Upper lobe of right lung (tissue), 1 donor: ENCODE measurements around the gene NCF4. TPM values are rescaled to one million over a fixed set of nuclear protein-coding genes. Genes with fewer than 3 reads are reported as not detected.
A peak's percentile ranks its signal among the peaks of the same experiment; 100 is the strongest.

Experiments used
- ATAC-seq: fragments of 200-7000 bp; cut with Tn5 transposase; one replicate; pipeline ENCODE4 v1.9.1; 2020; ENCODE audit warnings: mild to moderate bottlenecking, moderate library complexity
- DNase-seq: peaks from one replicate; pipeline ENCODE4 v3.0.0-alpha.2; 2020
- H3K27ac ChIP-seq: fragments of 200-600 bp; one replicate; pipeline ENCODE4 v1.8.0; 2022
- H3K27me3 ChIP-seq: fragments of 200-600 bp; one replicate; pipeline ENCODE4 v1.8.0; 2022; ENCODE audit warnings: mild to moderate bottlenecking
- H3K36me3 ChIP-seq: fragments of 200-600 bp; one replicate; pipeline ENCODE4 v1.8.0; 2022
- H3K4me1 ChIP-seq: fragments of 200-600 bp; one replicate; pipeline ENCODE4 v1.8.0; 2022
- H3K4me3 ChIP-seq: fragments of 200-600 bp; one replicate; pipeline ENCODE4 v1.8.0; 2022; ENCODE audit warnings: mild to moderate bottlenecking
- H3K9me3 ChIP-seq: fragments of 200-600 bp; one replicate; pipeline ENCODE4 v1.8.0; 2022
- intact Hi-C: fragments of 100-400 bp; cut with DNase I; formaldehyde crosslinking; loops from one replicate; pipeline ENCODE4 v1.11.0; 2022
- total RNA-seq: library from RNA; stranded (reverse); fragmentation: NEBNext Ultra II Directional; extraction: Animal tissue kit (Norgen Biotek cat#: 25700); gene quantifications from one replicate; pipeline ENCODE4 v1.2.1, GENCODE V29; 2021
- TF ChIP-seq, protein P1 (sequence below): fragments of 200-600 bp; IDR thresholded peaks from one replicate; pipeline ENCODE4 v1.8.0; 2022; ENCODE audit warnings: antibody characterized with exemption
- donor health status: DM: no; HTN: yes; CAD: no; lungs with severe emphysema.

NCF4 gene
- total RNA-seq, 1 donor from 2014 or later, result 37.0 TPM

DNA sequence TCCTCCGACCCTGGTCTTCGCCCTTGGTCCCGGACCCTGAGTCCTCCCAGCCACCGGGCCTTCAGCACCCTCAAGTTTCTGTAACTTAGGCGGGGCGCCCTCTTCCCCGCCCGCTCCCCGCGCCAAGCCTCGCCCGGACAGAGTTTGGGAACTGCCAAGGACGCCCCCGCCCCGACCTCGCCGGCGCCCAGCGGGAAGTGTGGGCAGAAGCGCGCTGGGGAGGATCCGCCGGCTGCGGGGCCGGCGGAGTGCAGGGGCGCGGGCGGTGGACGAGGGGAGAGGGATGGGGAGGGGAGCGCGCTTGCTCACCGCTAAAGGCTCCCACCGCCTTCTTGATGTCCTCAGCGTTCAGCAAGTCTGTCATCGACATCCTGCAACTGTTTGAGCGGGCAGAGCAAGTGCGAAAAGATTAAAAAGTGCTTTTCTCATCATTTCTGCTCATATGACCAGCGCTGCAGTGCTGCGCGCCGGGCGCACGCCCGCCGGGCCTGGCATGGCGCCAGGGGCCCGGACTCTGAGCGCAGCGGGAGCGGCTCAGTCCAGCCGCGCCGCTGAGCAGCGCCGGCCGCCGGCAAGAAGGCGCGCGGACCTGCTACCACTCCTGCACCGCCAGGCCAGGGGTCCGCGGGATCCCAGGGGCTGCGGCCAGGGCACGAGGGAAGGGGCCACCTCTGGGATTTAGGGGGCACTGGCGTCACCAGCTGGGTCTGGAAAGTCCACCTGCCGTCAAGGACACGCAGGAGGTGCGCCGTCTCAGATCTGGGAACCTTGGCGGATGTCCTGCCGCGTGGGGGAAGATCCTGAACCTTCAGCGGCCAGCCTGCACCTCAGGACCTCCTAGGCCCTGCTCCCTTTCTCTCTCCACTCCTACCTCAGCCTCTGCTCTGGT, 43.9 kb upstream of the NCF4 start, which contains the start of gene PVALB:
TSS of gene PVALB (minus strand) at position 400 of the 889 bp plus-strand sequence. CDS start at position 370, 30 bp downstream.
- intact Hi-C loops, result no loop called here
- Histone ChIP-seq H3K4me3 (peak within 1 kb of the TSS; percentile 36), H3K36me3 (no peaks in the 10 kb centered on the region), H3K9me3 (no peaks in the 10 kb centered on the region), H3K4me1 (peaks cover 14% of the 10 kb centered on the region), H3K27me3 (peaks cover 70% of the 10 kb centered on the region), H3K27ac (no peak within 1 kb of the TSS)
- DNase-seq, result no peak
- ATAC-seq, result peak; percentile 80
- TF ChIP-seq, protein P1, sequence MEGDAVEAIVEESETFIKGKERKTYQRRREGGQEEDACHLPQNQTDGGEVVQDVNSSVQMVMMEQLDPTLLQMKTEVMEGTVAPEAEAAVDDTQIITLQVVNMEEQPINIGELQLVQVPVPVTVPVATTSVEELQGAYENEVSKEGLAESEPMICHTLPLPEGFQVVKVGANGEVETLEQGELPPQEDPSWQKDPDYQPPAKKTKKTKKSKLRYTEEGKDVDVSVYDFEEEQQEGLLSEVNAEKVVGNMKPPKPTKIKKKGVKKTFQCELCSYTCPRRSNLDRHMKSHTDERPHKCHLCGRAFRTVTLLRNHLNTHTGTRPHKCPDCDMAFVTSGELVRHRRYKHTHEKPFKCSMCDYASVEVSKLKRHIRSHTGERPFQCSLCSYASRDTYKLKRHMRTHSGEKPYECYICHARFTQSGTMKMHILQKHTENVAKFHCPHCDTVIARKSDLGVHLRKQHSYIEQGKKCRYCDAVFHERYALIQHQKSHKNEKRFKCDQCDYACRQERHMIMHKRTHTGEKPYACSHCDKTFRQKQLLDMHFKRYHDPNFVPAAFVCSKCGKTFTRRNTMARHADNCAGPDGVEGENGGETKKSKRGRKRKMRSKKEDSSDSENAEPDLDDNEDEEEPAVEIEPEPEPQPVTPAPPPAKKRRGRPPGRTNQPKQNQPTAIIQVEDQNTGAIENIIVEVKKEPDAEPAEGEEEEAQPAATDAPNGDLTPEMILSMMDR, result no peak

DNA sequence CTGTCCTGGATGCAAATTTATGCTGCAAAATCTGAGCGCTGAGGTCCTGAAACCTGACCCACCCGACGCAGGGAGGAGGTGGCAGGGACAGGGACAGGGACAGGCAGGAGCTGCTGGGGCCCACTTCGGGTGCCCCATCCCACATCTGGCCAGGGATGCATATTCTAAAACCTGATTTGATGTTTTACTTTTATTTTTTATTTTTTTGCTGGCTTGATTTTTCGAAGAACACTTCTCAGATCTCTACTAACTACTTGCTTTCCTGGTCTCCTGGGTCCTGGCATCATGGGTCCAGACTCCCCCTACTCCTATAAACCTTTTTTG, 43.3 kb upstream of the NCF4 start:
- H3K27me3 ChIP-seq, result peaks cover 68% of the 10 kb centered on the region
- no peak for ATAC-seq
- no peak overlapping the region for H3K27ac ChIP-seq
- no peak for DNase-seq
- TF ChIP-seq, protein P1, result no peak
- H3K36me3 ChIP-seq, result no peaks in the 10 kb centered on the region
- no peaks in the 10 kb centered on the region for H3K9me3 ChIP-seq
- no peak overlapping the region for H3K4me3 ChIP-seq
- H3K4me1 ChIP-seq, result peaks cover 14% of the 10 kb centered on the region
- intact Hi-C loops, result no loop called here

DNA sequence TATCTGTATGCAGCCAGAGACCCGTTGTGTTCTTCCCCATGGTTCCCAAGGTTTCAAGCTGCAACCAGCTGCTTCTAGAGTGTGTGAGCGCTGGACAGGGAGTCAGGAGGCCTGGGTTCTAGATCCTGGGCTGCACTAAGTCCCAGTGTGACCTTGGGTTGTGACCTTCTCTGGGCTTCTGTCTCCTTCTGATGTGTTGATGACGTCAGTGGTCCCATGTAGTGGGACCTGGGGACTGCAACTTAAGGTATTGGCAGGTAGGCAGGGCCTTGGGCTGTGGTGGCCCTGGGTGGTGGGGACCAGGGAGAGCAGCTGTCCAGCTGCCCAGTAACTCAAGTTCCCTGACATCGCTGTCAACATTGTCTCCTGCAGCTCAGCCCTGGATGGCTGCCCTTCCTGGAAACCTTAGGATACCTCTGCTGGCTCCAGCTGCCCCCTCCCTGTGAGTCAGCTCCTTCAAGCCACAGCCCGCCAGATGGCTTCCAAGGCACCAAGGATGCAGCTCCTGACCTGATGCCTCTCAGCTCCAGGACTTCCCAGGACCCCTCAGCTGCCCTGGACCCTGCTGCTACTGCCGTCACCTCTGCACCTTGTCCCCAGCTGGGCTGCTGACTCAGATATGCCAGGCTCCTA, 42.7 kb upstream of the NCF4 start:
- peaks cover 75% of the 10 kb centered on the region for H3K27me3 ChIP-seq
- TF ChIP-seq, protein P1, result no peak
- no peak for ATAC-seq

DNA sequence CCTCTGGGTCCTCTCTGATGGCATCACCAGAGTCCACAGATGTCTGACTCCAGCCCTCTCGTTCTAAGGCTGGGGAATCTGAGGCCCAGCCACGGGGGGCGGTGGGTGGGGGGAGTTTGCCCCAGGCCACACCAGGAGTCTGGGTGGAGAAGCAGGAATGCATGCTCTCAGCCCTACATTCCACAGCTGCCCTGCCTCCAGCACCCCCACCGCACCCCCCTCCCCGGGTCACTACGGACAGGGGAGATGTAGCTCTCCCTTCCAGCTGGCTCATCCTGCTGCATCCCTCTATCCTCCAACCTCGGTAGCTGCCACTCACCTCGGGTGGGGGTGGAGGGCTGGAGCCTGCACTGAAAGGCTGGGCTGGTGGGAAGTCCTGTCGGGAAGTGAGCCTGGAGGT, 41.7 kb upstream of the NCF4 start:
- TF ChIP-seq, protein P1, result no peak
- Histone ChIP-seq H3K9me3 (no peaks in the 10 kb centered on the region), H3K27me3 (peaks cover 75% of the 10 kb centered on the region), H3K36me3 (no peaks in the 10 kb centered on the region), H3K4me3 (no peak overlapping the region), H3K4me1 (peaks cover 14% of the 10 kb centered on the region), H3K27ac (no peak overlapping the region)
- DNase-seq (peak; percentile 58), ATAC-seq (no peak)
- intact Hi-C loops, result no loop called here

More for the DNA sequence above, 42.7 kb upstream of the NCF4 start:
- peaks cover 14% of the 10 kb centered on the region for H3K4me1 ChIP-seq
- intact Hi-C loops, result no loop called here
- H3K9me3 ChIP-seq, result no peaks in the 10 kb centered on the region
- H3K4me3 ChIP-seq, result no peak overlapping the region
- H3K27ac ChIP-seq, result no peak overlapping the region
- peak; percentile 46 for DNase-seq
- no peaks in the 10 kb centered on the region for H3K36me3 ChIP-seq

DNA sequence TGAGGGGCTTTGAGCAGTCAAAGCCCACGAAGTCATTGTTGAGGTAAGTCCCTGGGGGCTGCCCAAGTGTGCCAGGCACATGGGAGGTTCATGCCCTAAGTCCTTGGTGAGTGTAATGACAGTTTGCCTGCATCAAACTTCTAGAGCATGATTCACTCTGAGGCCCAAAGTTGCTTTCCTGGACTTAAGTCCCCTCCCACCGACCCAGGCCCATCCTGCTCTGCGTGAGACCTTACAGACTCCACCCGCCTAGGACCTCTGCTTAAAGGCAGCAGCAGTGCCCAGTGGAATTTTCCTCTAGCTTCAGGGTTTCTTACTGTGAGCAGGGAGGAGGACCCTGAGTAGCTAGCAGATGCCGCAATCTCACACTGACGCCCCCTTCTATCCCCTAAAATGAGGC, 38.2 kb upstream of the NCF4 start:
- ATAC-seq (no peak), DNase-seq (no peak)
- Histone ChIP-seq H3K27me3 (peaks cover 51% of the 10 kb centered on the region), H3K9me3 (no peaks in the 10 kb centered on the region), H3K4me3 (no peak overlapping the region), H3K27ac (no peak overlapping the region), H3K36me3 (no peaks in the 10 kb centered on the region), H3K4me1 (no peaks in the 10 kb centered on the region)
- intact Hi-C loops, result no loop called here
- TF ChIP-seq, protein P1, result no peak
